Coronary artery (tissue), 2 donors: Measurements from ENCODE around the gene XPO6.

Experiments
- DNase-seq: peaks from one replicate; pipeline ENCODE4 v3.0.0-alpha.2; 2017; ENCODE audit warnings: low spot score
- H3K27ac ChIP-seq, 2 donors: fragments of 200-600 bp; sonication (generic); one replicate each; pipeline ENCODE4 v1.5.1; 2016 to 2019
- H3K4me3 ChIP-seq: fragments of 200-600 bp; sonication (generic); 2 replicates; pipeline ENCODE4 v1.5.1; 2016; ENCODE audit warnings: mild to moderate bottlenecking, moderate library complexity
- TF ChIP-seq, protein P1 (sequence below): fragments of 200-600 bp; sonication (generic); IDR thresholded peaks from one replicate; pipeline ENCODE4 v1.5.1; 2019; ENCODE audit warnings: antibody characterized with exemption

Gene XPO6

DNA sequence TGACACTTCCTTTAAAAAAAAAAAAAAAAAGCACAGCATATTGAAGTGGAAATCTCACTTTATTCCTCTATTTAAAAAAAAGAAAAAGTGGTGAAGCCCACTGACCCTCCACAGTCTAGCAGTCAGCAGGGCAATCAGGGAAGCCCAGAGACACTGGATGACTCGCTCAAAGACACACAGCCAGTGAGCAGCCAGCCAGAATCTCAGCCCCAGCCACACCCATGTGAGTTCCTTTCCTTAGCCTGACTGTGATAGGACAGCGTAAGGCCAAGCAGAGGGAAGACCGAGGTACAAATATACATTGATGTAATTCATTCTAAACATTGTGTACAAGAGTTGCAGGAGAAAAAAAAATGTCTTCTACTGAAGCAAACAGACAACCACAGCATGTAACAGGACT, 22.5 kb downstream of the XPO6 start:
- Histone ChIP-seq H3K4me3 (no peak overlapping the region), H3K27ac (no peak overlapping the region)
- TF ChIP-seq, protein P1, sequence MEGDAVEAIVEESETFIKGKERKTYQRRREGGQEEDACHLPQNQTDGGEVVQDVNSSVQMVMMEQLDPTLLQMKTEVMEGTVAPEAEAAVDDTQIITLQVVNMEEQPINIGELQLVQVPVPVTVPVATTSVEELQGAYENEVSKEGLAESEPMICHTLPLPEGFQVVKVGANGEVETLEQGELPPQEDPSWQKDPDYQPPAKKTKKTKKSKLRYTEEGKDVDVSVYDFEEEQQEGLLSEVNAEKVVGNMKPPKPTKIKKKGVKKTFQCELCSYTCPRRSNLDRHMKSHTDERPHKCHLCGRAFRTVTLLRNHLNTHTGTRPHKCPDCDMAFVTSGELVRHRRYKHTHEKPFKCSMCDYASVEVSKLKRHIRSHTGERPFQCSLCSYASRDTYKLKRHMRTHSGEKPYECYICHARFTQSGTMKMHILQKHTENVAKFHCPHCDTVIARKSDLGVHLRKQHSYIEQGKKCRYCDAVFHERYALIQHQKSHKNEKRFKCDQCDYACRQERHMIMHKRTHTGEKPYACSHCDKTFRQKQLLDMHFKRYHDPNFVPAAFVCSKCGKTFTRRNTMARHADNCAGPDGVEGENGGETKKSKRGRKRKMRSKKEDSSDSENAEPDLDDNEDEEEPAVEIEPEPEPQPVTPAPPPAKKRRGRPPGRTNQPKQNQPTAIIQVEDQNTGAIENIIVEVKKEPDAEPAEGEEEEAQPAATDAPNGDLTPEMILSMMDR: no peak
- DNase-seq: no peak

DNA sequence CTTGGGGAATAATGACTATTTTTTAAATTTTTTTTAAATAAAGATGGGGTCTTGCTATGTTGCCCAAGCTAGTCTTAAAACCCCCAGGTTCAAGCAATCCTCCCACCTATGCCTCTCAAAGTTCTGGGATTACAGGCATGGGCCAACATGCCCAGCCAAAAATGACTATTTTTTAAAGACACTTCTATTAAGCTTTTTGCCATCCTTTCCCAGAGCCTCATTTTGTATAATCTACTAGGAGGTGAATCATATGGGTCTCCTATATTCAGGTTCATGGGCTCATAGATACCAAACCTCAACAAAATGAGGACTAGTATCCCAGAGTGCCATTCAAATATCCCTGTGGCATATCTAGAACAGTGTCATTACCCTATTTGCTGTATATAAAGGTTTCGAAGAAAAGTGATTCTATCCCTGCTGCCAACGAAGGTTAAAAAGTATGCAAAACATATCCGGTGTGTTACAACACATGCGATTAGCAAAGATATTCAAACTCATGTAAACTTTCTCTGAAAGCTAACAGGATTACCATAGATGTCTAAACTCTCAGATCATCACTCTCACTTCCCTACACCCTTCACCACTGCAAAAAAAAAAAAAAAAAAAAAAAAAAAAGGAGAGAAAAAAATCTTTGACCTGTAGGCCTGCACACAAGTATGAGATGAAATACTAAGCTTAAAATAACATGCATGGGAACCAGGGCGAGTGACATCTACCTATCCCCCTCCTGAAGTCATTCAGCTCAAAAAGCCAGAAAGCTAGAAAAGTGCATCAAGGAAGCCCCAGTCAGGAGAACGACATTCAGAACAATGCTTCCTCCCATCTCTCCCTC, 23.5 kb downstream of the XPO6 start:
- Histone ChIP-seq H3K27ac (peak overlapping the region in 1 of 2 donors; percentile 36), H3K4me3 (no peak overlapping the region)
- TF ChIP-seq, protein P1: no peak
- DNase-seq: no peak

DNA sequence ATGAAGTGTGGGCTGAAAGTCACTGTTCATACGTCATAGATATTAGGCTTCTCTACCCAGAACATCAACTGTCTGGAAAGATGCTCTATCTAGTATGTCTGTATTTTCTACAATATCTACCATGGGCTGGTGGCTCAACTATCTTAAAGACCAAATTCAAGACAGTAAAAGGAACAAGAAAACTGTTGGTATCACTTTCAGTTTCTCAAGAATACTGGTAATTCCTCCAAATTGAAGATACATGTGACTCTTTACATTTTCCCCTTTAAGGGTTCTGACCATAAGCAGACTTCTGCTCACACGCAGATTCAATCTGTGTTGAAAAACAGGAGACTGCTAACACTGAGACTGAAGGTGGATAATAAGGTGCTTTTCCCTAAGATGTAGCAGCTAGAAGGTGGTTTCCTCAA, 24.2 kb downstream of the XPO6 start:
- TF ChIP-seq, protein P1: no peak
- Histone ChIP-seq H3K4me3 (no peak overlapping the region), H3K27ac (peak overlapping the region in 1 of 2 donors; percentile 7)
- no peak for DNase-seq

DNA sequence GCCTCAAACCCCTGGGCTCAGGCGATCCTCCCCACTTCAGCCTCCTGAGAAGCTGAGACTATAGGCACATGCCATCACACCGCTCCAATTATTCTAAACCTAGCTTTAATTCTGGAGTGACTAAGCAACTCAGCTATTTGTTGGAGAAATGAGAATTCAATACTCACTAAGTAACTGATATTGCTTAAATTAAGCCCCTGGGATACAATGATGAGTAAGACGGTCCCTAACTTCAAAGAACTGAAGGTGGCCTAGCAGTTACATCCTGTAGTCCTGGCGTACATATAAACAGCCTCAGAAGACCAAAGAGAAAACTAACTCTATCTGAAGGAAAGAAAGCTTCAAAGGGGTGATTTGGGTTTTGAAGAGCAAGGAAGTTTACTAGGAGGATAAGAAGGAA, 25.0 kb downstream of the XPO6 start:
- DNase-seq: no peak
- Histone ChIP-seq H3K27ac (no peak overlapping the region), H3K4me3 (no peak overlapping the region)
- TF ChIP-seq, protein P1: no peak

DNA sequence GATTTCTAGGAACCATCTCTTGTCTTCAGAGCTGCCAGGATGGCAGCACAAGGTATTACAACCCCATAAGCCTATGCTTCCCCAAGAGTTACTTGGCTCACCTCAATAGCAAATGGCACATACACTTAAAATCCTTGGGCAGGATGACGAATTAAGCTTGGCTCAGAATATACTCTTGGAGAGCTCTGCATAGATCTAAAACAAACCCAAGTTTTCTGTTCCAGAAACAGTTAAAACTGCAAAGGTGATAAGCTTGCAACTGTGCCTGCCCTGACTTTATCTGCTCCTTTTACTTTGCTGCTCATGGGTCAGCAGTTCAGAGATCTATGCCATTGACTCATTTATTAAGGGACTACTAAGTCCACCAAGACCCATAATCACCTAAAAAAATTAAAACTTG, 26.1 kb downstream of the XPO6 start:
- H3K27ac ChIP-seq: no peak overlapping the region
- no peak for DNase-seq
- TF ChIP-seq, protein P1: no peak
- no peak overlapping the region for H3K4me3 ChIP-seq

DNA sequence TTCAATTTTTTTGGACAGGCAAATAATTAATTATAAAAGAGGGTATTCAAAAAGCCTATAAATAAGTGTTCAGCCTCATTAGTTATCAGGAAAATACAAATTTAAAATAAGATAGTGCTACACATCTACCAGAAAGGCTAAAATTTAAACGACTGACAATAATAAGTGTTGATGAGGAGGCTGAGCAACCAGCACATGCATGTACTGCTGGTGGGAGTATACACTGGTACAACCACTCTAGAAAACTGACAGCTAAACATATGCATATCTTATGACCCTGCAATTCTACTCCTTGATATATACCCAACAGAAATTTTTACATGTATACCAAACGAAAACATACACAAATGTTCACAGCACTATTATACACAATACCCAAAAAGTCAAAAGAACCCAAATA, 27.1 kb downstream of the XPO6 start:
- no peak overlapping the region for H3K4me3 ChIP-seq
- TF ChIP-seq, protein P1: no peak

DNA sequence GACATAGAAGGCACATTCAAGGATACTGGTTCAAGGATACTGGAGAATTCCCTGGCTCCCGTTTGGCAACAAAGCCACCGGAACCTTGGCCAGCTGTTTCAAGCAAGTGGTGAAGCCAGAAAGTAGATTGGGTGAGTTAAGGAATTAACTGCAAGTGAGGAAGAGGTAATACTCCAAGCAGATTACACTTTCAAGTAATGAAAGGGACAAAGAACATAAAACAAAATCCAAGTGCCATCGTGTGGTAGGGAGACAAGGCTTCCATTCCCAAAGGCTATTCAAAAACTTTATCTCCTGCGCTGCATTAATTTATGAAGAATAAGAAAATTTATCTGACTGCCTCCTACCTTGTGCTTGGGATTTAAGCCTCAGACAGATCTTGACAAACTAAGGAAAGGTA, 27.8 kb downstream of the XPO6 start:
- DNase-seq: no peak
- TF ChIP-seq, protein P1: no peak
- H3K27ac ChIP-seq: no peak overlapping the region
- H3K4me3 ChIP-seq: no peak overlapping the region

More for the DNA sequence above, 27.1 kb downstream of the XPO6 start:
- H3K27ac ChIP-seq: no peak overlapping the region
- no peak for DNase-seq
